Iris pigment epithelial cell (primary cell): ENCODE data around the gene INPP5E.

Source experiments
- DNase-seq: peaks from one replicate; pipeline ENCODE4 v3.0.0-alpha.2; 2011; ENCODE audit warnings: low read depth

Gene INPP5E

GRCh38 chr9:136473354-136473721, 33.7 kb upstream of the INPP5E start:
- DNase-seq: no peak

- DNase-seq: no peak
Observed at GRCh38 chr9:136472640-136473353, 33.2 kb upstream of the INPP5E start.

- DNase-seq: no peak
Observed at GRCh38 chr9:136471802-136472487, 32.3 kb upstream of the INPP5E start.

GRCh38 chr9:136470792-136471469, 31.3 kb upstream of the INPP5E start:
- no peak for DNase-seq

DNA sequence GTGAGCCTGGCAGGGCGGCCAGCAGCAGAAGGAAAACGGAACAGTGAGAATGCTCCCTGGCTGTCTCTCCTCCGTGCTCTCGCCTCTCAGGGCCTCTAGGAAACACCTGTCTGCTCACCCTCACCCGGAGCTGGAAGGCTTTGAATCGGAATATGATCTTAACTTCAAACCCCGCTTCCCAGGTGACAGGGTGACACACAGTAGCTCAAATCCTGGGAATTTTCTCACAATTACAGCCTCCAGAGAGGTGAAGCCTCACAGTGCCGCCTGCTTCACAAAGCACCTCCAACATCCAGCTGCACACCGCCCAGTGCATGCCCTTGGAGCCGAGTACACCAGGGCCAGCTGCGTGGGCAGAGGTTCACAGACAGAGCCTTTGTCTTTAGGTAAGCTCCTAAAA, 30.7 kb upstream of the INPP5E start:
- DNase-seq: no peak

GRCh38 chr9:136467766-136468165, 28.1 kb upstream of the INPP5E start:
- DNase-seq: no peak

DNA sequence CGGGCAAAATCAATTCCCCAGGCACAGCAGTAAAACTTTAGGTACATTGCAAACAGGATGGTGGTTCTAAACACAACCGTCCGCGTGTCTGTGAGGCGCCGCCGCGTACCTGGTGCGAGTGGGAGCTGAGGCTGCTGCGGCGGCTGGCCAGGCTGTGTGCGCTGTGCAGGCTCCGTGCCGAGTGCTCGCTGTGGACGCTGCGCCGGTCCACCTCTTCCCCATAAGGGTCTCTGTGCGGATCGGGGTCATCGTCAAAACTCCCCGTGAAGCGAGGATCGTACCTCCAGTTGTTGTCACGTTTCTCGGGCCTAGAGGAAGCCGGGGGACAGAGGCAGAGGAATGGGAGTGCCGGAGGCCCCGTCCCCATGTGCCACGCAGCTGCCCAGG, 26.5 kb upstream of the INPP5E start:
- no peak for DNase-seq

- DNase-seq: no peak
Observed at GRCh38 chr9:136465500-136466154, 26.0 kb upstream of the INPP5E start.

GRCh38 chr9:136464241-136464640, 24.6 kb upstream of the INPP5E start:
- no peak for DNase-seq

DNA sequence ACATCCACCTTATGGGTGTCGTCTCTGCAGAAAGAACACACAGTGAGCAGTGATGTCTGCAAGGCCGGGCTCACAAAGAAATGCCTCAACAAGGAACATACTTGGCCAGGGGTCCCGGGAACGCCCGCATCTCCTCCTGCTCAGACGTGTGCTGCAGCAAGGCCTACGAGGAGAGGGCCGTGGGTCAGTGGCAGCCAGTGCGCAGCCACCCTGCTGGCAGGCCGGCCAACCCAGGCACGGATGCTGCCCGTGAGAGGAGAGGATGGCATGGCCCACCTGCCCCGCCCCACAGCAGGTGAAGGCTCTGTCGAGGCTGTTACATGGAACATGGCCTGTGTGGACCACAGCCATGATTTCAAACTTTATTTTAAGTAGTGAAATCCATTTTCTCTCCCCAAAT, 23.9 kb upstream of the INPP5E start:
- DNase-seq: no peak

- no peak for DNase-seq
Observed at GRCh38 chr9:136462664-136463063, 23.0 kb upstream of the INPP5E start.

DNA sequence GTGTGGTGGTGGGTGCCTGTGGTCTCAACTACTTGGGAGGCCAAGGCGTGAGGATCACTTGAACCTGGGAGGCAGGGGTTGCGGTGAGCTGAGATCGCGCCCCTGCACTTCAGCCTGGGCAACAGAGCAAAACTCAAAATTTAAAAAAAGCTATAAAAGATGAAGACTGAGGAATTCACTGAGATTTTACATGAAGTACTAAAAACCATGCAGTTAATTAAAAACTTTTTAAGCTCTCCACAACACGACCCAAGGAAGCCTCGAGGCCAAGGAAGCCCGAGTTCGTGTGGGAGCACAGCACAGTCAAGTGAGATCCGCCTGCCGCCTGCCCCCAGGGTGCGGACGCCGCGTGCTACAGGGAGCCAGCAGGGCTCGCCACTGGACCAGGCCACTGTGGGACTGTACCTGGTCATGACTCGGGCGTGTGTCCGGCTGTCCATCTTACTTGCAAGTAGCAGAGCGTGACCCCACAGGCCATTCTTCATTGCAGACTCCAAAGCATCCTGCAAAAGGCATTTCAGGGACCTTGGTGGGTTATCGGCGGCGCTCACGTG, 21.2 kb upstream of the INPP5E start:
- DNase-seq: no peak

- DNase-seq: no peak
Observed at GRCh38 chr9:136459425-136459824, 19.8 kb upstream of the INPP5E start.

DNA sequence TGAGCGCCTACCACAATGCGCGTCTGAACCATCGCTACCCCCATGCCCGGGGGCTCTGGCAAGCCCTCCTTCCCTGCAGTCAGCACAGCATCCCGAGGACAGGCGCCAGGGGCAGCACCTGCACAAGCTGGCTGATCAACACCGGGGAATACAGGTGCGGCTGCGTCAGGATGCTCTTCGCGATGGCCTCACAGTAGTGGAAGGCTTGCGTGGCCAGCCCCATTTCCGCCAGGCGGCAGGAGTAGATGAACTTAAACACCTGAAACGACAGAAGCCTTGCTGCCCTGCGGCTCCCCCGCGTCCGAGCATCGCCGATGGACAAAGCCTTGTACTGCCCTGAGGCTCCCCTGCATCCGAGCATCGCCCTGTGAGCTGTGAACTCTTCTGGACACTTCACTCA, 17.7 kb upstream of the INPP5E start:
- DNase-seq: no peak

- DNase-seq: no peak
Observed at GRCh38 chr9:136456258-136456657, 16.6 kb upstream of the INPP5E start.

DNA sequence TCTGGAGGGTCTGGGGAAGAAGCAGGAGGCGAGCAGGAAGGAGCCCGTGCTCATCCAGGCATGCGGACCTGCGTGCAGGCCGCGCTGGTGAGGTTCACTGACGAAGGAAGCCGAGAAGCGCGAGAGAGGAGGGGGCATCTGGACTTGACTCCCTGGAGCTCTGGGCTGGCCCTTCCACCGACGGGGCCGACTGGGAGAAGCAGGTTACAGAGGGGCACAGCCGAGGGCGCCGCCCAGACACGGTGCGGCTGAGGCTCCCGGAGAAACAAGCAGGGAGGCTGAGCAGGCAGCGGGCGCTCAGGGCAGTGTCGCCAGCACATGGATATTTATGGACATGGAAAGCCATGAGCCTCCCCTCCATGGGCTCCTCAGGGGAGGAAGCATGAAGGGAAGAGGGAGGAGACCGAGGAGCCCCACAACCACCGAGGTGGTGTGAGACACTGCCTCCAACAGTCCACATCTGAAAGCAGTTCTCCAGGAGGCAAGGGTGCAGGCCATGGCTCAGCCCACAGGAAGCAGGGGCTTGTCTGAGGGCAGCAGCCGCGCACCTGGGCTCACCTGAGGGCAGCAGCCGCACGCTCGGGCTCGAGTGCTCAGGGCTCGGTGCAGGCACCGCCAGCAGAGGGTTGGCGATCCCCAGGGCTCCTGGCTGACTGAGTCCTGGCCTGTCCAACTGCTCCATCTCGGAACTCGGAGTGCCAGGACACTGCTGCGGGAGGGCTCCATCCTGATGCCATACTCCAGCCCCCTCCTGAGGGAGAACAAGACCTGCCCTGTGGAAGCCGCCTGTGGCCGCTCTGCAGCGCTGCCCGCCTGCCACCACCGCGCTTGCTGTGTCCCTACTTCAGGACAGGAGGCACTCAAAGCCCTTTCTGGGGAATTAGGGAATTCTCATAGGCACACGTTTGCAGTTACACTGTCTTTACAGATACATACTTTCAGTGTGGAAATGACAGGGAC, 15.7 kb upstream of the INPP5E start:
- DNase-seq: no peak

DNA sequence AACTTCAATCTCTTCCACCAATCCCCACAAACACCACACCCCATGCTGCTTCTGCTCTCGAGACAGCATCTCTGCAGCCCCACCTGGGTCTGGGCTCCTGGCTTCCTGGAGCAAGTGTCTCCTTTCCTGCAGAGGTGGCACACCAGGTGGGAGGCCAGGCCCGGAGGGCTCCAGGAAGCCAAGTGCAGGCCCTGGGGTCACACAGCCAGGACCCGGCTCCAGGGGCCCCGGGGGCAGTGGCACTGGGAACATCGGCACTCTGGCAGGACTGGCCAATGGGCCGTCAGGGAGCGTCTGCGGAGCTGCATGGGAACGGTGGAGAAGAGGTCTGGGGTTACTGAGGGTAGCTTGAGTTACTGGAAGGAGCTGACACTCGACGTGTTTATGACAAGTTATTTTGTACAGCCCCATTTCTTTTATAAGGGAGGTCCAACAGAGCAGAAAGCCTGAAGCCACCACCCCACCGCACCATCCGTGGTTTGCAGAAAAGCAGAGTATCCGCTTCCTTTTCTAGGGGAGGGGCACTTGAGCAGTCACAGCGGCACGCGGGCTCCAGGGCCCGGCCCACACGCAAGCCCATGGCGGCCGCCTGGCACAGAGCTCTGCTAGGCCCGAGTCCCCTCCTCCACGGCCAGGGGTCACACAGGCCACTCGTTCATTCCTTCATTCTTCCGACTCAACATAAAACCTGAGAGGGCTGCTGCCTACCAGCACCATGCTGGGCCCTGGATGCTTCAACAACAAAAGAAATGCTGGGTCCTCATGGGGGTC, 14.6 kb upstream of the INPP5E start:
- no peak for DNase-seq

DNA sequence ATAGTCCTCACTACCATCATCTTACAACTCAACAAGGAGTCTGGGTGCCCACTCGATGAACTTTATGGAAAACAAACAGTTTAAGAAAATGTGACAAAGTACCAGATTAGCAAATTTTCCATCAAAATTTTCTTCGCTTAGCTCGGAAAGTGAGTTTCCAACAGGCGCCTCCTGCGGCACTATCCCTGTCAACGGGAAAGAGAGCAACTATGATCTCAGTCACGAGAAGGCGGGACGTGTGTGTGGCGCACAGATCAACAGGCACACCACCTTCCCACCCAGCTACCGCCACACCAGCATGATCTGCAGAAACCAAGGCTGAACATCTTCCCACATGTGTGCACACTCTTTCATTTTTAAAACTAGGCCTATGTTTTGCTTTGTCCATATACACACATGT, 13.7 kb upstream of the INPP5E start:
- DNase-seq: no peak

- DNase-seq: no peak
Observed at GRCh38 chr9:136451221-136451877, 11.7 kb upstream of the INPP5E start.

DNA sequence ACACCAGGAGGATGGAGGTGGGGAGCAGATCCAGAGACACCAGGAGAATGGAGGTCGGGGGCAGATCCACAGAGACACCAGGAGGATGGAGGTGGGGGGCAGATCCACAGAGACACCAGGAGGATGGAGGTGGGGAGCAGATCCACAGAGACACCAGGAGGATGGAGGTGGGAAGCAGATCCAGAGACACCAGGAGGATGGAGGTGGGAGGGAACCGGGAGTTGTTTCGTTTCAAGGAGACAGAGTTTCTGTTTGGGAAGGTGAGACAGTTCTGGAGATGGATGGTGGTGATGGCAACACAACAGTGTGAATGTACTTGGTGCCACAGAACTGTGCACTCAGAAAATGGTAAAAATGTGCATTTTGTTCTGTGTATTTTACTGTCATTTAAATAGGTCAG, 9.0 kb upstream of the INPP5E start:
- no peak for DNase-seq
